Stimulated activated CD8-positive, alpha-beta memory T cell treated with anti-CD3 and anti-CD28 coated beads, Interleukin-15, amount 100 ng/mL, for 4 hours (primary cell): Measurements from ENCODE around the gene COA3.

Experiments
- DNase-seq, 2 donors: peaks; one replicate each; pipeline ENCODE4 v3.0.0-alpha.2; 2020; ENCODE audit warnings: low read depth in 2 of 2

COA3 gene

GRCh38 chr17:42798383-42799380, at the start of gene COA3, which contains the start of gene CNTD1:
Gene COA3 (minus strand): TSS chr17:42798704. CDS start chr17:42798681, 23 bp downstream.
Gene CNTD1 (plus strand): TSS chr17:42798861. CDS start chr17:42799068, 207 bp downstream.
- DNase-seq: peak; percentile 50 to 52

GRCh38 chr17:42848093-42848492, 49.6 kb upstream of the COA3 start:
- no peak for DNase-seq

GRCh38 chr17:42846594-42847280, 48.2 kb upstream of the COA3 start:
- DNase-seq: no peak

GRCh38 chr17:42845918-42846593, 47.6 kb upstream of the COA3 start:
- no peak for DNase-seq

- DNase-seq: no peak
These were observed 47.0 kb upstream of the COA3 start for GRCh38 chr17:42845556-42845917.

GRCh38 chr17:42844761-42845555, 46.5 kb upstream of the COA3 start:
- DNase-seq: no peak

GRCh38 chr17:42844271-42844670, 45.8 kb upstream of the COA3 start, which contains the start of gene AOC2:
Gene AOC2 (plus strand): TSS chr17:42844580. CDS start chr17:42844627, 47 bp downstream.
- DNase-seq: no peak

GRCh38 chr17:42843358-42843934, 44.9 kb upstream of the COA3 start:
- no peak for DNase-seq

- no peak for DNase-seq
These were observed 43.6 kb upstream of the COA3 start for GRCh38 chr17:42841975-42842685.

GRCh38 chr17:42835732-42836131, 37.2 kb upstream of the COA3 start:
- no peak for DNase-seq

GRCh38 chr17:42833767-42834422, 35.4 kb upstream of the COA3 start:
- DNase-seq: no peak

GRCh38 chr17:42832934-42833766, 34.6 kb upstream of the COA3 start, which contains the start of gene PSME3:
Gene PSME3 (plus strand): TSS chr17:42833397. CDS start chr17:42833632, 235 bp downstream.
- peak; percentile 83 to 84 for DNase-seq

- no peak for DNase-seq
These were observed 33.9 kb upstream of the COA3 start for GRCh38 chr17:42832213-42832933.

GRCh38 chr17:42830971-42831370, 32.5 kb upstream of the COA3 start:
- no peak for DNase-seq

- DNase-seq: no peak
These were observed 29.0 kb upstream of the COA3 start for GRCh38 chr17:42827472-42827871.

- DNase-seq: no peak
These were observed 22.7 kb upstream of the COA3 start for GRCh38 chr17:42821176-42821575.

- peak; percentile 17 to 42 for DNase-seq
These were observed 21.5 kb upstream of the COA3 start for GRCh38 chr17:42819939-42820535.
